Measurements from ENCODE around the gene NAB2. TPM values are rescaled to one million over a fixed set of nuclear protein-coding genes. Genes with fewer than 3 reads are reported as not detected.

The NAB2 gene
- polyA plus RNA-seq, 2 of the 4 experiments (the other 2 are of a cell fraction) = 8.6 to 9.8 TPM

DNA sequence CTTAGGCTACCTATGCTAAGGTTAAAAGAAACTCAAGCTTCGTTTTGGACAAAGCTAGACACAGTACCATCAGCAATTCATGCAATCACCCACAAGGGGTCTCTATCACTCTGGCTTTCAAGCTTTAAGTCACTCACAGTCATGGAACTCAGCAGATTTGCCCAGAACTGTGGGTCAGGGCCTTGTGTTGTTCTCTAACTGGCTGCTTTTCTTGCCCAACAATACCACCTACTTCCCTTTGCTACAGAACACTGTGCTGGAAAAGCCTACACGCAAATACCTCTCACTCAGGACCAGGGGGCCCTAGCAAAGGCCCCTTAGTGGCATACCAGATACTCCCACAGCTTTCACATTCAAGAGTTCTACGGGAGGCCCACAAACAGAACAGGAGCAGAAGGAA lies 19.4 kb upstream of the NAB2 start:
- DNase-seq (ENCODE audit: low read depth in 1 of 2, low spot score in 1 of 2) (peak; percentile 48 to 86), FAIRE-seq (peak; percentile 73), ATAC-seq (peak; percentile 99)
- POLR2A ChIA-PET = interaction anchor here (0.5 to 4.4 kb wide), 6 partner anchors 9 to 437 kb away, joined by 3 to 66 read pairs (median 7); partner anchors contain the start of genes LRP1, NAB2, NEMP1 and STAT6
- Histone ChIP-seq H3K4me3 (no peak overlapping the region), H3K27ac (peak overlapping the region in 1 of 2 experiments; percentile 68; a peak in 3 of 6 replicates), H3K4me1 (0 out of 3 replicates have a peak, but pooled peaks cover 4% of the 10 kb centered on the region), H3K9me3 (no peaks in the 10 kb centered on the region), H3K4me2 (no peak overlapping the region)
- 30% methylated on average over 3 of the region's 3 CpGs for WGBS (ENCODE audit: missing lambda C conversion rate)
- CTCF ChIA-PET = interaction anchor here (0.6 to 20.9 kb wide), 38 partner anchors 9 to 310 kb away, joined by 3 to 440 read pairs (median 6); partner anchors contain the start of genes LRP1, NAB2, NEMP1 and STAT6
- TF ChIP-seq SMC3 (IDR thresholded peaks at IDR 0.05) = peak; percentile 96
- TF ChIP-seq, protein P1, sequence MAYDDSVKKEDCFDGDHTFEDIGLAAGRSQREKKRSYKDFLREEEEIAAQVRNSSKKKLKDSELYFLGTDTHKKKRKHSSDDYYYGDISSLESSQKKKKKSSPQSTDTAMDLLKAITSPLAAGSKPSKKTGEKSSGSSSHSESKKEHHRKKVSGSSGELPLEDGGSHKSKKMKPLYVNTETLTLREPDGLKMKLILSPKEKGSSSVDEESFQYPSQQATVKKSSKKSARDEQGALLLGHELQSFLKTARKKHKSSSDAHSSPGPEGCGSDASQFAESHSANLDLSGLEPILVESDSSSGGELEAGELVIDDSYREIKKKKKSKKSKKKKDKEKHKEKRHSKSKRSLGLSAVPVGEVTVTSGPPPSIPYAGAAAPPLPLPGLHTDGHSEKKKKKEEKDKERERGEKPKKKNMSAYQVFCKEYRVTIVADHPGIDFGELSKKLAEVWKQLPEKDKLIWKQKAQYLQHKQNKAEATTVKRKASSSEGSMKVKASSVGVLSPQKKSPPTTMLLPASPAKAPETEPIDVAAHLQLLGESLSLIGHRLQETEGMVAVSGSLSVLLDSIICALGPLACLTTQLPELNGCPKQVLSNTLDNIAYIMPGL (CRISPR knock-in tag; IDR thresholded peaks at IDR 0.05; ENCODE audit: borderline replicate concordance) = no peak
- TF ChIP-seq RAD21 (conservative IDR thresholded peaks at IDR 0.05 in 1 of 2, IDR thresholded peaks at IDR 0.05 in 1 of 2) = peak; percentile 94 to 97
- TF ChIP-seq, protein P2, sequence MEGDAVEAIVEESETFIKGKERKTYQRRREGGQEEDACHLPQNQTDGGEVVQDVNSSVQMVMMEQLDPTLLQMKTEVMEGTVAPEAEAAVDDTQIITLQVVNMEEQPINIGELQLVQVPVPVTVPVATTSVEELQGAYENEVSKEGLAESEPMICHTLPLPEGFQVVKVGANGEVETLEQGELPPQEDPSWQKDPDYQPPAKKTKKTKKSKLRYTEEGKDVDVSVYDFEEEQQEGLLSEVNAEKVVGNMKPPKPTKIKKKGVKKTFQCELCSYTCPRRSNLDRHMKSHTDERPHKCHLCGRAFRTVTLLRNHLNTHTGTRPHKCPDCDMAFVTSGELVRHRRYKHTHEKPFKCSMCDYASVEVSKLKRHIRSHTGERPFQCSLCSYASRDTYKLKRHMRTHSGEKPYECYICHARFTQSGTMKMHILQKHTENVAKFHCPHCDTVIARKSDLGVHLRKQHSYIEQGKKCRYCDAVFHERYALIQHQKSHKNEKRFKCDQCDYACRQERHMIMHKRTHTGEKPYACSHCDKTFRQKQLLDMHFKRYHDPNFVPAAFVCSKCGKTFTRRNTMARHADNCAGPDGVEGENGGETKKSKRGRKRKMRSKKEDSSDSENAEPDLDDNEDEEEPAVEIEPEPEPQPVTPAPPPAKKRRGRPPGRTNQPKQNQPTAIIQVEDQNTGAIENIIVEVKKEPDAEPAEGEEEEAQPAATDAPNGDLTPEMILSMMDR (IDR thresholded peaks at IDR 0.05) = peak; percentile 94
- no peak for TF ChIP-seq CHD2 (IDR thresholded peaks at IDR 0.05; ENCODE audit: low read length, partially characterized antibody)
- no peak for TF ChIP-seq HOXA7 (CRISPR knock-in tag; IDR thresholded peaks at IDR 0.05)
- TF ChIP-seq PHF8 (IDR thresholded peaks at IDR 0.05; ENCODE audit: borderline replicate concordance, low read depth) = no peak
- TF ChIP-seq, protein P3, sequence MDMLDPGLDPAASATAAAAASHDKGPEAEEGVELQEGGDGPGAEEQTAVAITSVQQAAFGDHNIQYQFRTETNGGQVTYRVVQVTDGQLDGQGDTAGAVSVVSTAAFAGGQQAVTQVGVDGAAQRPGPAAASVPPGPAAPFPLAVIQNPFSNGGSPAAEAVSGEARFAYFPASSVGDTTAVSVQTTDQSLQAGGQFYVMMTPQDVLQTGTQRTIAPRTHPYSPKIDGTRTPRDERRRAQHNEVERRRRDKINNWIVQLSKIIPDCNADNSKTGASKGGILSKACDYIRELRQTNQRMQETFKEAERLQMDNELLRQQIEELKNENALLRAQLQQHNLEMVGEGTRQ (IDR thresholded peaks at IDR 0.05) = no peak

DNA sequence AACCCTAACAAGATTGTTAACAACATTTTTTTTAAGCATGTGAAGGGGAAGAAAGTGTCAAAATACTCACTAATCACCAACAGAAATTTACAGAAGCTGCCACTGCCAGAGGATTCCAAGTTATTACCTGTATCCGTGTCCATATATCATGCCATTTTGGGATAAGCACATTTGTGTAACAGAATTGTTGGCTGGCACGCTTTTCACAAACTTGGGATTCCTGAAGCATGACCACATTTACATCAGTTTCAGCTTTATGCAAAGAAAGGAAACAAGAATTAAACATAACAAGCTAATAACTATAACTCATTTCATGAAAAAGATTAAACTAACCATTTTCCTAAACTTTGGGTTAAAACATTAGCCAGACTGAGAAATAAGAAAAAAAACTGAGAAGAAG lies 16.3 kb upstream of the NAB2 start:
- TF ChIP-seq CHD2 (IDR thresholded peaks at IDR 0.05; ENCODE audit: low read length, partially characterized antibody) = no peak
- TF ChIP-seq, protein P4, sequence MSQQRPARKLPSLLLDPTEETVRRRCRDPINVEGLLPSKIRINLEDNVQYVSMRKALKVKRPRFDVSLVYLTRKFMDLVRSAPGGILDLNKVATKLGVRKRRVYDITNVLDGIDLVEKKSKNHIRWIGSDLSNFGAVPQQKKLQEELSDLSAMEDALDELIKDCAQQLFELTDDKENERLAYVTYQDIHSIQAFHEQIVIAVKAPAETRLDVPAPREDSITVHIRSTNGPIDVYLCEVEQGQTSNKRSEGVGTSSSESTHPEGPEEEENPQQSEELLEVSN (IDR thresholded peaks at IDR 0.05; ENCODE audit: borderline replicate concordance, low read depth) = no peak
- TF ChIP-seq, protein P5, sequence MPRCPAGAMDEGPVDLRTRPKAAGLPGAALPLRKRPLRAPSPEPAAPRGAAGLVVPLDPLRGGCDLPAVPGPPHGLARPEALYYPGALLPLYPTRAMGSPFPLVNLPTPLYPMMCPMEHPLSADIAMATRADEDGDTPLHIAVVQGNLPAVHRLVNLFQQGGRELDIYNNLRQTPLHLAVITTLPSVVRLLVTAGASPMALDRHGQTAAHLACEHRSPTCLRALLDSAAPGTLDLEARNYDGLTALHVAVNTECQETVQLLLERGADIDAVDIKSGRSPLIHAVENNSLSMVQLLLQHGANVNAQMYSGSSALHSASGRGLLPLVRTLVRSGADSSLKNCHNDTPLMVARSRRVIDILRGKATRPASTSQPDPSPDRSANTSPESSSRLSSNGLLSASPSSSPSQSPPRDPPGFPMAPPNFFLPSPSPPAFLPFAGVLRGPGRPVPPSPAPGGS (IDR thresholded peaks at IDR 0.05) = no peak
- TF ChIP-seq JUN (IDR thresholded peaks at IDR 0.05) = no peak
- TF ChIP-seq, protein P3 (IDR thresholded peaks at IDR 0.05) = no peak
- no peak for TF ChIP-seq ZC3H11A (IDR thresholded peaks at IDR 0.05)
- TF ChIP-seq, protein P1 (CRISPR knock-in tag; IDR thresholded peaks at IDR 0.05; ENCODE audit: borderline replicate concordance) = no peak
- TF ChIP-seq, protein P2 (IDR thresholded peaks at IDR 0.05) = no peak
- no peak for TF ChIP-seq GATA3 (IDR thresholded peaks at IDR 0.05; ENCODE audit: borderline replicate concordance)
- no peak for TF ChIP-seq RFX5 (IDR thresholded peaks at IDR 0.05)
- no peak for TF ChIP-seq PHF8 (IDR thresholded peaks at IDR 0.05; ENCODE audit: borderline replicate concordance, low read depth)
- no peak for TF ChIP-seq KDM1A (IDR thresholded peaks at IDR 0.05; ENCODE audit: low read depth)
- no peak for TF ChIP-seq ZFP36 (IDR thresholded peaks at IDR 0.05; ENCODE audit: borderline replicate concordance, partially characterized antibody)
- no peak for TF ChIP-seq MAZ (IDR thresholded peaks at IDR 0.05; ENCODE audit: borderline replicate concordance, low read depth, low read length)
- no peak for TF ChIP-seq SMC3 (IDR thresholded peaks at IDR 0.05)
- no peak for TF ChIP-seq FOSB (CRISPR knock-in tag; IDR thresholded peaks at IDR 0.05)
- TF ChIP-seq, protein P6, sequence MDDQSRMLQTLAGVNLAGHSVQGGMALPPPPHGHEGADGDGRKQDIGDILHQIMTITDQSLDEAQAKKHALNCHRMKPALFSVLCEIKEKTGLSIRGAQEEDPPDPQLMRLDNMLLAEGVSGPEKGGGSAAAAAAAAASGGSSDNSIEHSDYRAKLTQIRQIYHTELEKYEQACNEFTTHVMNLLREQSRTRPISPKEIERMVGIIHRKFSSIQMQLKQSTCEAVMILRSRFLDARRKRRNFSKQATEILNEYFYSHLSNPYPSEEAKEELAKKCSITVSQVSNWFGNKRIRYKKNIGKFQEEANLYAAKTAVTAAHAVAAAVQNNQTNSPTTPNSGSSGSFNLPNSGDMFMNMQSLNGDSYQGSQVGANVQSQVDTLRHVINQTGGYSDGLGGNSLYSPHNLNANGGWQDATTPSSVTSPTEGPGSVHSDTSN (IDR thresholded peaks at IDR 0.05) = no peak
- no peak for FAIRE-seq
- no peaks in the 10 kb centered on the region for H3K9me3 ChIP-seq
- no peak overlapping the region for H3K27ac ChIP-seq
- no peak overlapping the region for H3K4me2 ChIP-seq
- 86% methylated on average over 2 of the region's 2 CpGs for WGBS (ENCODE audit: missing lambda C conversion rate)
- ChIA-PET CTCF (interaction anchor here (0.7 to 20.9 kb wide), 9 partner anchors 10 to 550 kb away, joined by 3 to 440 read pairs (median 7); partner anchors contain the start of genes NAB2 and STAT6), POLR2A (interaction anchor here (1.3 to 1.8 kb wide), 2 partner anchors 15 to 39 kb away, joined by 5 to 7 read pairs; partner anchors contain the start of gene STAT6)
- no peak overlapping the region for H3K4me3 ChIP-seq
- ATAC-seq = no peak
- no peak for DNase-seq (ENCODE audit: low read depth in 1 of 2, low spot score in 1 of 2)
- peaks cover 4% of the 10 kb centered on the region; the same call in 1 of the 3 replicates for H3K4me1 ChIP-seq

All from A549 (cell line).